Ishikawa (cell line): ENCODE data around the gene OR52E1.

Source experiments
- EGR1 ChIP-seq: IDR thresholded peaks from 2 replicates; pipeline ENCODE4 v1.6.1; 2012
- FOXM1 ChIP-seq: IDR thresholded peaks from 2 replicates; pipeline ENCODE4 v1.6.1; 2012; ENCODE audit warnings: low read depth, borderline replicate concordance
- NFIC ChIP-seq: IDR thresholded peaks from 2 replicates; pipeline ENCODE4 v1.6.1; 2012
- TEAD4 ChIP-seq: IDR thresholded peaks from 2 replicates; pipeline ENCODE4 v1.6.1; 2012
- TF ChIP-seq, protein P1 (sequence below): IDR thresholded peaks from 2 replicates; pipeline ENCODE4 v1.6.1; 2012

DNA sequence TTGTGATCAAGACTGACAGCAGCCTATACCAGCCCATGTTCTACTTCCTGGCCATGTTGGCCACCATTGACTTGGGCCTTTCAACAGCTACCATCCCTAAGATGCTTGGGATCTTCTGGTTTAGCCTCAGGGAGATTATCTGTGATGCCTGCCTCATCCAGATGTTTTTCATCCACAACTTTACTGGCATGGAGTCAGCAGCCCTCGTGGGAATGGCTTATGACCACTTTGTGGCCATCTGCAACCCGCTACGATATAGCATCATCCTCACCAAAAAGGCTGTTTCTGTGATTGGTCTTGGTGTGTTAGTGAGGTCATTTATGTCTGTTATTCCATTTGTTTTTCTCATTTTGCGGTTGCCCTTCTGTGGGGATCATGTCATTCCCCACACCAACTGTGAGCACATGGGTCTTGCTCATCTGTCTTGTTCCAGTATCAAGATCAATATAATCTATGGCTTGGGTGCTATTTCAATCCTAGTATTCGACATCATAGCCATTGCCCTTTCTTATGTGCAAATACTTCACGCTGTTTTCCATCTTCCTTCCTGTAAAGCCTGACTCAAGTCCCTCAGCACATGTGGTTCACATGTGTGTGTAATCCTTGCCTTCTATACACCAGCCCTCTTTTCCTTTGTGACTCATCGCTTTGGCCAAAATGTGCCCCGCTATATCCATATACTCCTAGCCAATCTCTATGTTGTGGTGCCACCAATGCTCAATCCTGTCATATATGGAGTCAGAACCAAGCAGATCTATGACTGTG lies 23.6 kb downstream of the OR52E1 start:
- TF ChIP-seq, protein P1, sequence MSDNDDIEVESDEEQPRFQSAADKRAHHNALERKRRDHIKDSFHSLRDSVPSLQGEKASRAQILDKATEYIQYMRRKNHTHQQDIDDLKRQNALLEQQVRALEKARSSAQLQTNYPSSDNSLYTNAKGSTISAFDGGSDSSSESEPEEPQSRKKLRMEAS = no peak
- TF ChIP-seq NFIC (no peak), FOXM1 (no peak), TEAD4 (no peak), EGR1 (no peak)
